ENCODE measurements around the gene MXD4.

MXD4 gene

DNA sequence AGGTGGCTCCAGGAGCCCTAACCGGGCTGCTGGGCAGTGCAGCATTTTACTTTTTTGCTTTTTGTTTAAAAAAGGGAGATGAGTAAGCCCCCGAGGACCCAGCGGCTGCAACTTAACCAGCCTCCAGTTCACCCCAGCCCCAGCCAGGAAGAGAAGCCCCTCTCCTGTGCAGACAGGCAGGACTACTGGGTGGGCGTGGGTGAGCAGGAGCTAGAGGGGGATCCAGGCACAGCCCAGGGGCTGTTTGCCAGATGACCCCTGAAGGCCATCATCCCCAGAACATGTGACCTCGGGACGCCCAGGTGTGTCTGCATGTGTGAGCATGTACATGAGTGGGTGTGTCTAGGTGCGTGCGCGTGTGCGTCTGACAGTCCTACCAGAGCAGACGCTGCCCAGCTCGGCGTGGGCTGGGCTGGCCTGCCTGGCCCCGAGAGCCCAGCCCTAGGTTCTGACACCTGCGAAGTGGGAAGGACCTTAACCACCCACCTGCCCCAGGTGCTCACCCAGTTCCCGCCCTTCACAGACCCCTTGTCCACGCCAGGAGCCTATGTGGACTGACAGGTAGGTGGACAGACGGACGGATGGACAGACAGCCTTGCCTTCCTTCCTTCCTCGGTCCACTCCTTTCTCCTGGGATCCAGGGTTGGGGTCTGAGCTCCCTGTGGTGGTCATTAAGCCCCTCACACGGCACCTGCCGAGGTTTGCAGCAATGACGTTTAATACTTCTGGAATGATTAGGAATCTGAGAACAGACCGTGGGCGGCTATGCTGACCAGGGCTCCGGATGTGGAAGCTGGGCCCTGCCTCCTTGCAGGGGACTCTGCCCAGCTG is 12.2 kb downstream of the MXD4 start:
- no peaks in the 10 kb centered on the region for H3K9me3 ChIP-seq (replicated peaks in 1 of 11)
- H3K27me3 ChIP-seq, result no peaks in the 10 kb centered on the region
- H4K20me1 ChIP-seq, result peaks cover 16 to 84% (median 40%) of the 10 kb centered on the region in 11 experiments; a peak in 18 of 22 replicates
- H3K4me1 ChIP-seq, result peaks cover 12 to 26% (median 21%) of the 10 kb centered on the region in 10 experiments; a peak in 18 of 20 replicates
- H3K4me3 ChIP-seq, result no peak overlapping the region
- no peak overlapping the region for H3K27ac ChIP-seq
- peak overlapping the region in 2 of 11 experiments; percentile 10 to 39; a peak in 1 of 22 replicates for H3K9ac ChIP-seq
- no peak overlapping the region for H3K4me2 ChIP-seq
- H3K36me3 ChIP-seq, result peaks cover 31 to 78% (median 68%) of the 10 kb centered on the region in 11 experiments
- no peak for TF ChIP-seq Cebpa-rat (IDR thresholded peaks at IDR 0.05)

DNA sequence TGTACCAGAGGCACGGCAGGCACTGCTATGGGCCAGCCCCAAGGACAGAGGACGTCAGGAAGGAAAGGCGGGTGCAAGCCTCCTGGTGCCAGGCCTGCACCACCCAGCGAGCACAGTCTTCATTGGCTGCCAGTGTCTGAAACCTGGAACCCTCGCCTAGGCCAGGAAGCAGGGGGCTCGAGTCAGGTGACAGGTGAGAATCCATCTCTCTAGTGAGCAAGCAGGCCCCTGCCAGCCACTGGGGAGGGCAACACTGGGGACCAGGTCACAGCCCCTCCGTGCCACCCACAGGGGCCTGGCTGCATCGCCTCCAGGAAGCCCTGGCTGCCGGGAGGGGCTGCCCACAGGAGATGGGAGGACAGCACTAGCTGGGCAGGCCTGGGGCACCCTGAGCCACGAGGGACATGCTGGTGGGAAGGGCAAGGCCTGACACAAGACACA is 13.1 kb downstream of the MXD4 start:
- H3K36me3 ChIP-seq, result peaks cover 26 to 69% (median 59%) of the 10 kb centered on the region in 11 experiments; a peak in 21 of 22 replicates
- peak overlapping the region in 4 of 11 experiments; percentile 5 to 39 (median 18); a peak in 3 of 22 replicates for H3K9ac ChIP-seq
- H3K27ac ChIP-seq, result 0 out of 22 replicates have a peak overlapping the region, but pooled peaks of 1 of the 11 experiments have one; percentile 13
- H3K9me3 ChIP-seq (replicated peaks in 1 of 11), result no peaks in the 10 kb centered on the region
- H3K4me3 ChIP-seq, result no peak overlapping the region
- no peak for TF ChIP-seq Cebpa-rat (IDR thresholded peaks at IDR 0.05)
- H3K4me2 ChIP-seq, result no peak overlapping the region
- peaks cover 21 to 35% (median 29%) of the 10 kb centered on the region in 10 experiments for H3K4me1 ChIP-seq
- H3K27me3 ChIP-seq, result no peaks in the 10 kb centered on the region
- peaks cover 10 to 75% (median 31%) of the 10 kb centered on the region in 11 experiments; a peak in 17 of 22 replicates for H4K20me1 ChIP-seq

DNA sequence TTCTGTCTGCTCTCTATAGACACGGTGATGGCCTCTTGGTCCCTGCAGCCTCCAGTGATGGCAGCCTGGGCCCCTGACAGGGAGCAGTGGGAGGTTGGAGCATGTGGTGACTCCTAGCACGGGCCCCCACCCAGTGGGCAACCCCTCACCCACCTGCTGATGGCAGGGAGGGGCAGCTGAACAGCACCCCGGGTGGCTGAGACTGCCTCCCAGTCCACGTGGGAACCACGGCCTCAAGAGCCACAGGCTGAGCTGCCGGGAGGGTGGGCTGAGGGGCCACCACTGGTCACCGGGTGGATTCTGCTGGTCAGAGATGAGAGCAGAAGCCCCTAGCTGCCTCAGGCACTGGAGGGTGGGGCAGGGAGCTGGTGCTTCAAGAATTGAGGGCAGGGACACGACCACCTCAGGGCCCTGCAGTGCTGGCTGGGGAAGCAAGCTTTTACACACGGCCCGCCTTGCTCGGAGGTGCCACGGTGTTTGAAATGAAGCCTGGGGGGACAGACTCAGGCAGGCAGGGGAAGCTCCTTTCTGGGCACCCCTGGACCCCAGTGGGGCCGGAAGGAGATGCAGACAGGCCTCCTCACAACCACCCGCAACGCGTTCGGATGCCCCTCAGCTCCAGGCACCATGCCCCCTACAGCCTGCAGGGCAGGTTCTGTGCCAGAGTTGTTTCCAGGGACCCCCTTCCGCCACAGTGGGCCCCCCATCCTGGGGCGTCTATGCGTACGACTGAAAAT is 13.7 kb downstream of the MXD4 start:
- H3K4me3 ChIP-seq, result no peak overlapping the region
- peaks cover 4 to 68% (median 25%) of the 10 kb centered on the region in 11 experiments; a peak in 17 of 22 replicates for H4K20me1 ChIP-seq
- peaks cover 20 to 63% (median 53%) of the 10 kb centered on the region in 11 experiments; a peak in 21 of 22 replicates for H3K36me3 ChIP-seq
- peaks cover 27 to 41% (median 34%) of the 10 kb centered on the region in 10 experiments for H3K4me1 ChIP-seq
- H3K27ac ChIP-seq, result no peak overlapping the region
- H3K4me2 ChIP-seq, result no peak overlapping the region
- no peaks in the 10 kb centered on the region for H3K27me3 ChIP-seq
- no peaks in the 10 kb centered on the region for H3K9me3 ChIP-seq (replicated peaks in 1 of 11)
- TF ChIP-seq Cebpa-rat (IDR thresholded peaks at IDR 0.05), result no peak
- peak overlapping the region in 2 of 11 experiments; percentile 5 to 17; a peak in 1 of 22 replicates for H3K9ac ChIP-seq

DNA sequence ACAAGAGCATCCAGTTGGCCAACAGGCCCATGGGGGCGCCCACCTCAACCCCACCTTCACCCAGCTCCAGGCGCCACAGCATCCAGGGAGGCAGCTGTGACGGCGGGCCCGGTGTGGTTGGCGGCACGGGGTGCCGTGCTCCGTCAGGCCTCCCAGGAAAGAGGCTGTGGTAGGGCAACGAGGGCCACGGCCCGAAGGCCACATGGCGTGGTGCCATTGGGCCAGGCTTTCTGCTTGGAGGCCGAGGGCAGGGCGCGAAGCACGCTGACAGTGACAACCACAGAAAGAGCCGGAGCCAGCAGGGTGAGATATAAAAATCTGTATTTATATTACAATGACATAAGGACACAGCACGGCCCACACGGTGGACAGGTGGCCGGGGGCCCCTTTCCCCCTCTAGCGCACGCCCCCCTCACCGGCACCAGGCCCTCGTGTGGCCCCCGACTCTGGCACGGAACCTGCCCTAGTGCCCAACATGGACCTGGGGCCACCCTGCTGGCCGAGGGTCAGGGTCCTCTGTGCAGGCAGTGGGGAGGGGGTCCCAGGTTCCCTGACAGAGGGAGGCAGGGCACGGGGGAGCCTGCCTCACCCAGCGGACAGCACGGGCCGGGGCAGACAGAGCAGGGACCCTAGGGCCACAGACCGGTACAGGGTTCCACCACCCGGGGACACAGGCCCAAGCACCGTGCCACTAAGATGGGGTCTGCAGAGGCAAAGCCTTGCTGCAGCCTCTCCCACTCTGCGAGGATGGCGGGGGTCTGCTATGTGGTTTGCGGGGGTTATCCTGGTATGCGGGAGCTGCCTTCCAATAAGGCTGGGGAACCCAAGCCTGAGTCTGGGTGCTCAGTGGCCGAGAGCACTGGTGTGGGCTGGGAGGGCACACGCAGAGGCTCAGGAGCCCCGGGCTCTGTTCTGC is 14.5 kb downstream of the MXD4 start:
- no peaks in the 10 kb centered on the region for H3K9me3 ChIP-seq (replicated peaks in 1 of 11)
- no peak overlapping the region for H3K9ac ChIP-seq
- no peak overlapping the region for H3K27ac ChIP-seq
- peaks cover 19 to 57% (median 48%) of the 10 kb centered on the region in 11 experiments; a peak in 21 of 22 replicates for H3K36me3 ChIP-seq
- peaks cover 0 to 63% (median 20%) of the 10 kb centered on the region in 11 experiments; a peak in 15 of 22 replicates for H4K20me1 ChIP-seq
- no peak for TF ChIP-seq Cebpa-rat (IDR thresholded peaks at IDR 0.05)
- H3K4me3 ChIP-seq, result no peak overlapping the region
- H3K4me2 ChIP-seq, result peak overlapping the region in 2 of 11 experiments; percentile 79 to 91; a peak in 2 of 22 replicates
- peaks cover 30 to 48% (median 38%) of the 10 kb centered on the region in 10 experiments for H3K4me1 ChIP-seq
- H3K27me3 ChIP-seq, result no peaks in the 10 kb centered on the region

DNA sequence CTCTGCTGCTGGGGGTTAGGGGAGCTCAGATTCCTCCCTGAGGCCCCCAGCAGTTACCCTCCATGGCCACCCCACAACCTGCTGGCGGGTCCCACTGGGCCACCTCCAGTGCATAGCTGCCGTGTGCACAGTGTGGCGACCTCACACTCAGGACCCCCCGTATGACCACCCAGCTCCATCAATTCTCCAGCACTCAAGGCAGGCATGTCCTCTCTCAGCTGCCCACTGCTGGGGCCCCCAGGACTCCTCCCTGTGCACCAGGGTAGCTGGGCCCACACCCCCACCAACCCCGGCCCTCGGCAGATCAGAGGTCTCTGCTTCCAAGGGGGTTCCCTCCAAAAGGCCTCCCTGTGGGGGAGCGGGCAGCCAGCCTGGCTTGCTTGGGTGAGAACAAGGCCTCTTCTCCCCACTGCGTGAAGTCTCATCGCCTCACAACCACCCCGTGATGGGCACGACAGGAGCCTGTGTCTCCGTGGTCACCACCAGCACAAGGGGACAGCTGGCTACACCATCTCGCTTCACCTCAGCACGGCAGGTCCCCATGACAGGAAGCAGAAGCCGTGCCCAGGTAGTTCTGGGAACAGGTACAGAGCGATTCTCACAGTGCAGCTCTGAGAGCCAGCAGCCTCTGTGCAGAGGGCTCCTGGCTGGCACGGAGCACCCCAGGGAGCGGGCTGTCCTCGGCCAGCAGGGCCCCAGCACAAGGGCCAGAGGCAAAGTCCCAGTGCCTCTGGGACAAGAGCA is 15.4 kb downstream of the MXD4 start:
- peaks cover 30 to 50% (median 40%) of the 10 kb centered on the region in 10 experiments for H3K4me1 ChIP-seq
- H3K9me3 ChIP-seq (replicated peaks in 1 of 11), result no peaks in the 10 kb centered on the region
- H4K20me1 ChIP-seq, result peaks cover 0 to 58% (median 20%) of the 10 kb centered on the region in 11 experiments; a peak in 17 of 22 replicates
- no peak for TF ChIP-seq Cebpa-rat (IDR thresholded peaks at IDR 0.05)
- H3K4me3 ChIP-seq, result no peak overlapping the region
- peaks cover 18 to 48% (median 42%) of the 10 kb centered on the region in 11 experiments; a peak in 21 of 22 replicates for H3K36me3 ChIP-seq
- H3K4me2 ChIP-seq, result peak overlapping the region in 5 of 11 experiments; percentile 68 to 91 (median 80); a peak in 9 of 22 replicates
- peak overlapping the region in 3 of 11 experiments; percentile 14 to 75 (median 70); a peak in 2 of 22 replicates for H3K9ac ChIP-seq
- H3K27me3 ChIP-seq, result no peaks in the 10 kb centered on the region
- H3K27ac ChIP-seq, result 0 out of 22 replicates have a peak overlapping the region, but pooled peaks of 1 of the 11 experiments have one; percentile 80

DNA sequence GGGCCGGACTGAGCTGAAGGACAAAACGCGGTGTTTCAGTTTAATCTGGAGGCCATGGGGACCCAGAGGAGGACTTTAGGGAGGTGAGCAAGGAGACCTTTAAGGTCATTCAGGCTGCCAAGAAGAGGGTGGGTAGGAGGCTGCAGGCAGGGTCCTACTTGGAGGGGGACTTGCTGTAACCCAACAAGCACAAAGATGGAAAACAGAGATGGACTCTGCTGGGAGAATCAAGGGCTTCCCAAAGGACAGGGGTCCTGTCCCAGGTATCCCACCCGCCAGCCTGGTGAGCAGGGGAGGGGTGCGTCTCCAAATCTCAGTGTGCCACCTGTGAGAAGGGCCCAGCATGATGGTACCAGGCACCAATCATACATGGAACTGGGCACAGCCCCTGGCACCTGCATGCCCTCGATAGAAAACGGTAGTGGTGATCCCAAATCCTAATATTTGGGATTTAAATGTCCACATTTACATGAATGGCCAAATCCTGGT is 16.1 kb downstream of the MXD4 start:
- Histone ChIP-seq H3K36me3 (peaks cover 13 to 41% (median 34%) of the 10 kb centered on the region in 11 experiments; a peak in 21 of 22 replicates), H3K4me2 (peak overlapping the region in 9 of 11 experiments; percentile 36 to 91 (median 79); a peak in 11 of 22 replicates), H3K4me1 (peaks cover 33 to 50% (median 41%) of the 10 kb centered on the region in 10 experiments), H4K20me1 (peaks cover 4 to 58% (median 24%) of the 10 kb centered on the region in 11 experiments; a peak in 18 of 22 replicates), H3K9ac (peak overlapping the region in 3 of 11 experiments; percentile 25 to 75 (median 70); a peak in 4 of 22 replicates), H3K27ac (peak overlapping the region in 4 of 11 experiments; percentile 2 to 80 (median 75); a peak in 4 of 22 replicates), H3K4me3 (no peak overlapping the region), H3K9me3 (replicated peaks in 1 of 11) (no peaks in the 10 kb centered on the region), H3K27me3 (no peaks in the 10 kb centered on the region)
- no peak for TF ChIP-seq Cebpa-rat (IDR thresholded peaks at IDR 0.05)

Data from BLaER1 treated with 17β-estradiol and CSF1 and Interleukin-3, amounts not matched to agents 10 nM and 100 nM (cell line).